ENCODE data around the gene DPEP2NB.
A peak's percentile ranks its signal among the peaks of the same experiment; 100 is the strongest.
"Not testable (repeated sequence)": the region's sequence is repeated elsewhere in the genome, so short reads cannot be mapped to it uniquely, and the experiment has no call there.

DPEP2NB gene

GRCh38 chr16:67979955-67980678 is 35.6 kb downstream of the DPEP2NB start, which contains the start of gene DPEP3:
DPEP3 (minus strand) TSS chr16:67980499; CDS start chr16:67980380, 119 bp downstream.
- DNase-seq = no peak

- DNase-seq = no peak
Measured at GRCh38 chr16:67977469-67978227, 38.1 kb downstream of the DPEP2NB start.

GRCh38 chr16:67977005-67977404 is 38.7 kb downstream of the DPEP2NB start:
- DNase-seq = no peak

GRCh38 chr16:67976205-67976604 is 39.5 kb downstream of the DPEP2NB start:
- DNase-seq = no peak

GRCh38 chr16:67975321-67976105 is 40.2 kb downstream of the DPEP2NB start:
- DNase-seq = no peak

GRCh38 chr16:67972285-67972684 is 43.4 kb downstream of the DPEP2NB start:
- not testable (repeated sequence) for DNase-seq

GRCh38 chr16:67971111-67971510 is 44.6 kb downstream of the DPEP2NB start:
- DNase-seq = no peak

GRCh38 chr16:67969254-67970039 is 46.3 kb downstream of the DPEP2NB start:
- peak; percentile 45 for DNase-seq

- peak; percentile 61 for DNase-seq
Measured at GRCh38 chr16:67968400-67969253, 47.1 kb downstream of the DPEP2NB start, which contains the start of gene SLC12A4. SLC12A4 (minus strand) TSS chr16:67968637; CDS start chr16:67968553, 84 bp downstream.

GRCh38 chr16:67967958-67968399 is 47.7 kb downstream of the DPEP2NB start:
- peak; percentile 24 for DNase-seq

GRCh38 chr16:67967183-67967957 is 48.3 kb downstream of the DPEP2NB start:
- DNase-seq = peak; percentile 22

GRCh38 chr16:67966549-67967182 is 49.0 kb downstream of the DPEP2NB start:
- DNase-seq = peak; percentile 42

GRCh38 chr16:67965668-67966548 is 49.8 kb downstream of the DPEP2NB start:
- no peak for DNase-seq

- no peak for DNase-seq
Measured at GRCh38 chr16:67964477-67965131, 51.1 kb downstream of the DPEP2NB start.

- no peak for DNase-seq
Measured at GRCh38 chr16:67963662-67964321, 51.9 kb downstream of the DPEP2NB start.

Data from inflammatory macrophage treated with lipopolysaccharide for 4 hours (primary cell).